Effector memory CD4-positive, alpha-beta T cell (primary cell): ENCODE results near the gene GAL3ST1.

ENCODE experiments used
- DNase-seq, 3 donors: peaks; one replicate each; pipeline ENCODE4 v3.0.0-alpha.2; 2020
- H3K27ac ChIP-seq: 2 replicates; pipeline ENCODE4 v1.7.0; 2013; ENCODE audit warnings: mild to moderate bottlenecking, low read length, moderate library complexity; ENCODE audit not compliant: insufficient read depth, poor library complexity, severe bottlenecking
- H3K27me3 ChIP-seq: replicated peaks from 2 replicates; pipeline ENCODE4 v1.7.0; 2013; ENCODE audit warnings: mild to moderate bottlenecking, low read length; ENCODE audit not compliant: insufficient read depth, control insufficient read depth, poor library complexity, severe bottlenecking
- H3K36me3 ChIP-seq: 2 replicates; pipeline ENCODE4 v1.7.0; 2013; ENCODE audit warnings: mild to moderate bottlenecking, low read length, moderate library complexity; ENCODE audit not compliant: control insufficient read depth, insufficient read depth
- H3K4me1 ChIP-seq: 2 replicates; pipeline ENCODE4 v1.7.0; 2013; ENCODE audit warnings: low read length, mild to moderate bottlenecking; ENCODE audit not compliant: control insufficient read depth, insufficient read depth, poor library complexity, severe bottlenecking
- H3K4me3 ChIP-seq: 2 replicates; pipeline ENCODE4 v1.7.0; 2013; ENCODE audit warnings: low read length, low read depth, mild to moderate bottlenecking; ENCODE audit not compliant: insufficient read depth, poor library complexity, severe bottlenecking
- H3K9me3 ChIP-seq: 2 replicates; pipeline ENCODE4 v1.7.0; 2013; ENCODE audit warnings: mild to moderate bottlenecking, low read length, moderate library complexity; ENCODE audit not compliant: control insufficient read depth

Gene GAL3ST1

GRCh38 chr22:30582051-30582450, 7.6 kb upstream of the GAL3ST1 start:
- DNase-seq = no peak
- no peaks in the 10 kb centered on the region for H3K9me3 ChIP-seq
- H3K27ac ChIP-seq = no peak overlapping the region
- no peaks in the 10 kb centered on the region for H3K4me1 ChIP-seq
- peaks cover 98% of the 10 kb centered on the region for H3K36me3 ChIP-seq
- H3K4me3 ChIP-seq = no peak overlapping the region
- no peaks in the 10 kb centered on the region for H3K27me3 ChIP-seq

- Histone ChIP-seq H3K36me3 (peaks cover 98% of the 10 kb centered on the region), H3K27me3 (no peaks in the 10 kb centered on the region), H3K4me1 (no peaks in the 10 kb centered on the region), H3K27ac (no peak overlapping the region), H3K9me3 (no peaks in the 10 kb centered on the region), H3K4me3 (no peak overlapping the region)
- no peak for DNase-seq
These were observed 6.4 kb upstream of the GAL3ST1 start for GRCh38 chr22:30580896-30581295.

- no peak overlapping the region for H3K27ac ChIP-seq
- DNase-seq = no peak
- H3K4me3 ChIP-seq = no peak overlapping the region
- no peaks in the 10 kb centered on the region for H3K9me3 ChIP-seq
- no peaks in the 10 kb centered on the region for H3K27me3 ChIP-seq
- H3K36me3 ChIP-seq = peaks cover 79% of the 10 kb centered on the region
- peaks cover 5% of the 10 kb centered on the region for H3K4me1 ChIP-seq
These were observed 4.0 kb upstream of the GAL3ST1 start for GRCh38 chr22:30578481-30578880.

- H3K36me3 ChIP-seq = peaks cover 53% of the 10 kb centered on the region
- H3K9me3 ChIP-seq = no peaks in the 10 kb centered on the region
- H3K27me3 ChIP-seq = no peaks in the 10 kb centered on the region
- peaks cover 5% of the 10 kb centered on the region for H3K4me1 ChIP-seq
- no peak overlapping the region for H3K27ac ChIP-seq
- H3K4me3 ChIP-seq = no peak overlapping the region
- DNase-seq = no peak
These were observed 1.4 kb upstream of the GAL3ST1 start for GRCh38 chr22:30575859-30576258.

- Histone ChIP-seq H3K27me3 (no peaks in the 10 kb centered on the region), H3K4me3 (no peak overlapping the region), H3K4me1 (peaks cover 5% of the 10 kb centered on the region), H3K9me3 (no peaks in the 10 kb centered on the region), H3K36me3 (peaks cover 45% of the 10 kb centered on the region), H3K27ac (no peak overlapping the region)
- DNase-seq = no peak
These were observed 669 bp upstream of the GAL3ST1 start for GRCh38 chr22:30574997-30575671.

- no peak overlapping the region for H3K27ac ChIP-seq
- no peaks in the 10 kb centered on the region for H3K9me3 ChIP-seq
- H3K36me3 ChIP-seq = peaks cover 31% of the 10 kb centered on the region
- H3K4me3 ChIP-seq = no peak overlapping the region
- no peak for DNase-seq
- H3K27me3 ChIP-seq = no peaks in the 10 kb centered on the region
- H3K4me1 ChIP-seq = peaks cover 5% of the 10 kb centered on the region
These were observed 821 bp downstream of the GAL3ST1 start for GRCh38 chr22:30573594-30574094.

GRCh38 chr22:30572840-30573593, 1.4 kb downstream of the GAL3ST1 start:
- Histone ChIP-seq H3K36me3 (peaks cover 25% of the 10 kb centered on the region), H3K9me3 (no peaks in the 10 kb centered on the region), H3K27ac (no peak overlapping the region), H3K4me1 (peaks cover 5% of the 10 kb centered on the region), H3K27me3 (no peaks in the 10 kb centered on the region), H3K4me3 (no peak overlapping the region)
- no peak for DNase-seq

- H3K27me3 ChIP-seq = no peaks in the 10 kb centered on the region
- no peak overlapping the region for H3K27ac ChIP-seq
- H3K4me3 ChIP-seq = no peak overlapping the region
- H3K4me1 ChIP-seq = peaks cover 5% of the 10 kb centered on the region
- peaks cover 16% of the 10 kb centered on the region for H3K36me3 ChIP-seq
- no peaks in the 10 kb centered on the region for H3K9me3 ChIP-seq
- DNase-seq = no peak
These were observed 2.3 kb downstream of the GAL3ST1 start for GRCh38 chr22:30572210-30572609.

GRCh38 chr22:30569674-30570202, 4.7 kb downstream of the GAL3ST1 start:
- Histone ChIP-seq H3K4me3 (no peak overlapping the region), H3K9me3 (no peaks in the 10 kb centered on the region), H3K27ac (no peak overlapping the region), H3K4me1 (peaks cover 1% of the 10 kb centered on the region), H3K27me3 (no peaks in the 10 kb centered on the region), H3K36me3 (no peaks in the 10 kb centered on the region)
- no peak for DNase-seq
